AG20443 (cell line): Measurements from ENCODE around the gene HBS1L.

Experiments
- DNase-seq: peaks from one replicate; pipeline ENCODE4 v3.0.0; 2012; ENCODE audit warnings: low spot score, mixed read lengths

The HBS1L gene

GRCh38 chr6:134999107-134999506 lies 55.5 kb downstream of the HBS1L start:
- DNase-seq: no peak

DNA sequence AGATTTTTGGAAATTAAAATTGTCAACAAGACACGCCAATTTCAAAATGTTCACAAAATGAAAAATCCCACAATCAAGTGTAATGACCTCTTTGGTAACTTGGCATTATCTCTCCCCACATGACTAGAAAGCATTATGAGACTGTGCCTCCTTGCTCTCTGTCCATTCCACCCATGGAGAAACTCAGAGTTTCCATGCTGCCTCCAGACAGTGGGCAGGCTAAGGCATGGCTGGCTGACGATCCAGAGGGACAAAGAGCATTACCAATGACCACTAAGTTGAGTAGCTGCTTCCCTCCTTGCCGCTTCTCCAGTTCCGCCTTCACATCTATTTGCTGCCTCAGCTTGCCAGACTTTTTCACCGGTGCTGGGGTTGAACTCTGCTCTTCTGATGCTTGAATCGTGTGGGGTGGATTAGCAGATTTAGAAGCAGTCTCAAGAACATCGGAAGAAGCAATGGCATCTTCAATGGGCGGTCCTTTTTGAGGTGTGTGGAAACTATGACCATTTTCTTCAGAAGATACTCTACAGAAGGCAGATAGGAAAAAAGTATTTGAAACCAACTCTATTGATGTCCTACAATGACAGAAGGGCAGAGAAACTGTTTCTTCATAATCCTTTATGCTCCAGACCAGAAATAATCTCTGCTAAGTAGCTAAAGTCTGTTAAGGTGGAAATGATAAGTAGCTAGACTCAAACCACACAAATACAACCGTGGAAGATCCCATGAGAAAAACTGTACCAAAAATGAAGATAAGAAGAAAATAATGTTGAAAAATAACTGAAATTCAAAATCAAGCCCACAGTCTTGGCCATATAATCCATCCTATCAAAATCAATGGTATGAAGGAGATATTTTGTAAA lies 57.3 kb downstream of the HBS1L start:
- DNase-seq: no peak

- no peak for DNase-seq
Measured at GRCh38 chr6:134995536-134995935, 59.1 kb downstream of the HBS1L start.

DNA sequence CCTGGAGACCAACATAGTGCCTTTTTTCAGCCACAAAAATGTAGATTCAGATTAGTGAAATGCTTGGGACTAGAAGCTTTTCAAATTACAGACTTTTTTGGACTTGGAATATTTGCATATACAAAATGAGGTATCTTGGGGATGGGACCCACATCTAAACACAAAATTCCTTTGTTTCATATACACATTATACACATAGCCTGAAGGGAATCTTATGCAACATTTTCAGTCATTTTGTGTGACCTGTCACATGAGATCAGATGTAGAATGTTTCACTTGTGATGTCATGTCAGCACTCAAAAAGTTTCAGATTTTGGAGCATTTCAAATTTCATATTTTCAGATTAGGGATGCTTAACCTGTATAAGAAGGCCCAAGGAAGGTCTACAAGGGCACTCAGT lies 60.2 kb downstream of the HBS1L start:
- DNase-seq: no peak

DNA sequence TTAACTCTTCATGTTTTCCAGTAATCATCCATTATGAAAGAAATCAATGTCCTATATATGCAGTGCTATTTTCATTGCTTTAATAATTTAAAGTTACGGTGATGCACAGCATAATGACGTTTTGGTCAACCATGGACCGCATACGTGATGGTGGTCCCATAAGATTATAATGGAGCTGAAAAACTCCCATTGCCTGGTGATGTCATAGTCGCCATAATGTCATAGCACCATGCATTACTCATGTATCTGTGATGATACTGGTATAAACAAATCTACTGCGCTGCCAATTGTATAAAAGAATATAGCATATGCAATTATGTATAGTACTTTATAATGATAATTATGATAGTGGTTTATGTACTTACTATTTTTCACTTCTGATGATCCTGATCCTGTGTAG lies 62.5 kb downstream of the HBS1L start:
- no peak for DNase-seq

DNA sequence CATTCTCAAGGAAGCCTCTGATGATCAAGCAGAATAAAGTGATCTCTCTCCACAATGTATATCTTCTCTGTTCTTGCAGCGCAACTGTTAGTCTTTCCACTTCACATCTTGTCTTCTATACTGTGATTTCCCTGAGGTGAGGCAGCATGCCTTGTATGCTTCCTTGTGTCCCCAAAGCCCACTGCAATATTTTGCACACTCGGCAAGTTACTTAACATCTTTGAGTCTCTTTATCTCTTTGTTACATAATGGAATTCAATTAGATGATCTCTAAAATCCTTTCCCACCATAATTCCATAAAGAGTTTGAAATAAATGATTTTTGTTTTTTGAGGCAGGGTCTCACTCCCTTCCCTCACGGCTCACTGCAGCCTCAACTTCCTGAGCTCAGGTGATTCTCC lies 64.4 kb downstream of the HBS1L start:
- DNase-seq: no peak

GRCh38 chr6:134984821-134985220 lies 69.8 kb downstream of the HBS1L start:
- DNase-seq: no peak

GRCh38 chr6:134983823-134984222 lies 70.8 kb downstream of the HBS1L start:
- no peak for DNase-seq

GRCh38 chr6:134982161-134982560 lies 72.5 kb downstream of the HBS1L start:
- DNase-seq: no peak

- DNase-seq: no peak
Measured at GRCh38 chr6:134980846-134981245, 73.8 kb downstream of the HBS1L start.

DNA sequence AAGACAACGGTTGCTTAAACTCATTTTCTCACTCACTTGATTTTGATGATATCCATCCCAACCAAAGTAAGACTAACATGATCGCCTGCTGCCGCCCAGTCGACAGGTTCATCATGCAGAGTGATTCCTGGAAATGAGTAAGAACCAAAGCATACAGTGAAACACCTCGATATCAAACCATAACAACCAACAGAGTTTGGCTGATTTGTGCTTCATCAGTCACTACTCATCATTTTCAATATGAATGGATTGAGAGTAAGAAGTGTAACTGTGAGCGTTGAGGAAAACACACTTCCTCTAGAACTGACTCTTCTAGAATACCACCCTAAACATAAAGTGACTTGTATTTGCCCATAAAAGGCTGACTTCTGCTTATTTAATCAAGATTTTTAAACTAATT lies 75.5 kb downstream of the HBS1L start:
- no peak for DNase-seq

GRCh38 chr6:134974370-134974769 lies 80.3 kb downstream of the HBS1L start:
- DNase-seq: no peak

DNA sequence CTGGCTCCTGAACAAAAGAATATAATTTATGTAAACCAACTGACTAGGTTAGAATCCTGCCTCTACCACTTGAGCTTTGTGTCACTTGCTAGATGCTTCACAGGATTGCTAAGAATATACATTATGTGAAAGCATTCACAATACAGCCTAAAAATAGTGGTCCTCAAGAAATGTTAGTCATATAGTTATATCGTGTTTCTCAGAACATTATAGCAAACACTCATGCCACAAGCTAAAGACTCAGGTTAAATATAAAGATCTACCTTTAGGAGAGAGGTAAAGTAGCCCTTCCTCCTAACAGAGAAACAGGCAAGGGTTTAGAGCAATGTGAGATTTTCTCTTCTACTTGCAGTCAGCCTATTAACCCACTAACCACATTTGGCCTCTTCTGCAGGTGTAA lies 86.9 kb downstream of the HBS1L start:
- DNase-seq: no peak

GRCh38 chr6:134964451-134965203 lies 90.0 kb downstream of the HBS1L start:
- DNase-seq: no peak

GRCh38 chr6:134962421-134962820 lies 92.2 kb downstream of the HBS1L start:
- no peak for DNase-seq

- DNase-seq: no peak
Measured at GRCh38 chr6:134961366-134961765, 93.3 kb downstream of the HBS1L start.

DNA sequence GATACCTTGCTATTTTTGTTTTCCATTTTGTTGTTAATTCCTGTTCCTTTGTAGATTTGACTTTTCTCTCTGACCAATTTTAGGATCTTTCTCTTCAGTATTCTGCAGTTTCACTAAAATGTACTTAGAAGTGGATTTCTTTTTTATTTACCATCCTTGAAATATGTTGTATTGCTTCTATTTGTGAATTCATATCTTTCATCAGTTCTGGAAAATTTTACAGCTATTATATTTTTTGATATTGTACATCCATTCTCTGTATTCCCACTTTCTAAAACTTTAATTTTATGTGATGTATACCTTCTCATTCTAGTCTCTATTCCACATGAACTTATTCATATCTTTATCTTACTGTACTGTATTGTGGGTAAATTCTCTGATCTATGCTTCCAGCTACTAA lies 95.0 kb downstream of the HBS1L start:
- DNase-seq: no peak

DNA sequence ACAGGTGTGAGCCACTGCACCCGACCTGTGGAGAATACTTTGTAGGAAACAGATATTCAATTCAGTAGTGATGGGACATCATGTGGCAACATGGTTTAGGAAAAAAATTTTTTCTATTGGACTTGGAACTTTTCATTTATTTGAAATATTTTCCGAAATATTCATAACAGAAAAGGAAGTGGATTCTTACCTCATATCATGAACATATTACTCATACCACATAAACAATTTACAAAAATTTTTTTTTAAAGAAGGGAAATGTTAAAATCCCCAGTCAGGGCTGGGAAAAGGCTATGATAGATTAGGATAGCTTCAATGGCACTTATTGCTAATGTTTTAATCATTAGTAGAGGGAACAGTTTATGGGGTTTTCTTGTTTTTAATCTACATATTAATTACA lies 97.9 kb downstream of the HBS1L start:
- no peak for DNase-seq

DNA sequence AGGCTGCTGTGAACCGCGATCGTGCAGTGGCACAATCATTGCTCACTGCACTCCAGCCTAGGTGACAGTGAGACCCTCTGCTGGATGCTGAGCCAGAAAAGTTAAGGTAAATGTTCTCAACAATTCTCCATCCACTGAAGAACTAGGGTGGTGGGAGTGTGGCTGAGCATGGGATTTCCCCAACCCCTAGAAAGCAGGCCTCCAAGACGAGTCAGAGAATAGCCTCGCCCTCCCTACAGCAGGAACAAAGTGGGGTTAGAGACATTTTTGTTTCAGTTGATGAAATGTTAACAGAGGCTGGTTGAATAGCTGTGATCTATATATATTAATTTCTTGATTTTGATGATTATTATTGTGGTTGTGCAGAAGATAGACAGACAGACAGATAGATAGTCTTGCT lies 98.6 kb downstream of the HBS1L start:
- no peak for DNase-seq

GRCh38 chr6:134954272-134955000 lies 100.2 kb downstream of the HBS1L start:
- no peak for DNase-seq

- DNase-seq: no peak
Measured at GRCh38 chr6:134951494-134952263, 102.9 kb downstream of the HBS1L start.

DNA sequence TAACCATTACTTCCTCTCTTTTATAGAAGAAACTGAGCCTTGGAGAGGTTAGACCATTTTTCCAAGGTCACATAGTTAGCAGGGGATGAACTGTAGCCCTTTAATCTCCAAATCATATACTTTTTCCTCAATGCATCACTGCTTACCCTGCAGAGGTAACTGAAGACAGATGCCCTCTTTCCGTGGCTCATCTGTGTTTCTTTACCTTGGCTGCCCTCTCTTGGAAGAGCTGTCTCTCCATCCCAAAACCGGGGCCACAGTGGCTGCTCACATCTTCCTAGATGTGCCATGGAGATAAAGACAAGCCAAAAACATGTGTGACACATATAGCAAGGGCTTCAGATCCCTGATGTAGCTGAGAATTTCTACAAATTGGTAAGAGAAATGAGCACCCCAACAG lies 104.1 kb downstream of the HBS1L start:
- no peak for DNase-seq
